GM23248 (cell line): ENCODE data around the gene G0S2.

Experiments
- EZH2 ChIP-seq: fragments of 200-600 bp; sonication (generic); IDR thresholded peaks from 2 replicates; pipeline ENCODE4 v1.6.1; 2018; ENCODE audit warnings: antibody characterized with exemption, mild to moderate bottlenecking; ENCODE audit not compliant: insufficient read depth, poor library complexity, severe bottlenecking
- EZH2phosphoT487 ChIP-seq: fragments of 200-600 bp; sonication (generic); IDR thresholded peaks from 2 replicates; pipeline ENCODE4 v1.6.1; 2018; ENCODE audit warnings: antibody characterized with exemption, moderate library complexity, mild to moderate bottlenecking, low read depth; ENCODE audit not compliant: insufficient read depth

DNA sequence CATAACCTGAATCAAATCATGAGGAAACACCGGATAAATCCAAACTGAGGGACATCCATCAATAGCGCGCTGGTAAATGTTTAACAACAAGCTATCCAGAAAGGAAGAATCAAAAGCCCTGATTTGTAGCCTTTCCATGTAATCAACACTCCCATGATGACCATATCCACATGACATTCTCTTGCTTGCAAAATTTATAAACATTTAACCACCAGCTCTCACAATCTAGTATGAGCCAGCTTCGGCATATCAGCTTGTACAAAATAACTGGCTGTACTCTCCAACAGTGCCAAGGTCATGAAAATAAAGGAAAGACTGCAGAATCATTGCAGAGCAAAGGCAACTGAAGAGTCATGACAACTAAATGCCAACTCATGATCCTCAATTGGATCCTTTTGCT is 45.1 kb downstream of the G0S2 start:
- TF ChIP-seq EZH2phosphoT487 (no peak), EZH2 (no peak)
